SK-N-SH (cell line): ENCODE results near the gene WBP1. TPM values are rescaled to one million over a fixed set of nuclear protein-coding genes. Genes with fewer than 3 reads are reported as not detected.
A peak's percentile ranks its signal among the peaks of the same experiment; 100 is the strongest.

Source experiments
- CTCF ChIA-PET: fragments of 300-600, 350-600 bp; formaldehyde crosslinking; extraction: SDS; loops from one replicate; lab custom pipeline; 2021; lab: Yijun Ruan, JAX
- POLR2A ChIA-PET: fragments of 350-600 bp; sonication (Branson Sonifier 250); formaldehyde crosslinking; extraction: SDS; loops from one replicate; lab custom pipeline; 2020; ENCODE audit warnings: antibody characterized with exemption, inconsistent platforms; lab: Yijun Ruan, JAX
- DNase-seq: peaks from one replicate; pipeline ENCODE4 v3.0.0; 2012
- H2AFZ ChIP-seq: fragments of 200-600 bp; sonication (generic); 2 replicates; pipeline ENCODE4 v1.8.1; 2016; ENCODE audit warnings: antibody characterized with exemption, mild to moderate bottlenecking, low read depth
- H3F3A ChIP-seq: fragments of 200-600 bp; sonication (generic); replicated peaks from 2 replicates; pipeline ENCODE3; 2016; ENCODE audit warnings: antibody characterized with exemption, mild to moderate bottlenecking; ENCODE audit not compliant: insufficient read depth
- H3K27ac ChIP-seq, 2 experiments: fragments of 200-500 bp in 1 of 2; fragments of 200-600 bp in 1 of 2; sonication (Bioruptor generic) in 1 of 2; sonication (generic), shearing (Covaris generic) in 1 of 2; 2 replicates each; pipeline versions ENCODE4 v1.5.1 to v1.6.1; 2014 to 2016; ENCODE audit warnings: low read depth in 2 of 2, inconsistent platforms in 1 of 2, low read length in 1 of 2, mild to moderate bottlenecking in 1 of 2, mixed read lengths in 1 of 2
- H3K27me3 ChIP-seq: fragments of 200-600 bp; sonication (generic), shearing (Covaris generic); 2 replicates; pipeline ENCODE4 v1.6.1; 2016; ENCODE audit warnings: mixed run types; ENCODE audit not compliant: insufficient read depth
- H3K36me3 ChIP-seq, 2 experiments: fragments of 200-500 bp in 1 of 2; fragments of 200-600 bp in 1 of 2; sonication (Bioruptor generic) in 1 of 2; sonication (generic) in 1 of 2; replicated peaks in 1 of 2; 2 replicates each; pipeline versions ENCODE3 to v1.5.1; 2014 to 2016; ENCODE audit warnings: low read length in 1 of 2, mild to moderate bottlenecking in 1 of 2; ENCODE audit not compliant: insufficient read depth in 2 of 2, control insufficient read depth in 1 of 2
- H3K4me1 ChIP-seq, 2 experiments: fragments of 200-500 bp in 1 of 2; fragments of 200-600 bp in 1 of 2; sonication (Bioruptor generic) in 1 of 2; sonication (generic), shearing (Covaris generic) in 1 of 2; 2 replicates each; pipeline versions ENCODE4 v1.5.1 to v1.6.1; 2014 to 2016; ENCODE audit warnings: low read depth in 1 of 2, low read length in 1 of 2, mixed run types in 1 of 2; ENCODE audit not compliant: insufficient read depth in 2 of 2, control insufficient read depth in 1 of 2
- H3K4me2 ChIP-seq: fragments of 200-600 bp; sonication (generic), shearing (Covaris generic); 2 replicates; pipeline ENCODE4 v1.6.1; 2017; ENCODE audit warnings: mixed run types
- H3K4me3 ChIP-seq, 2 experiments: fragments of 200-500 bp in 1 of 2; fragments of 200-600 bp in 1 of 2; sonication (Bioruptor generic) in 1 of 2; sonication (generic), shearing (Covaris generic) in 1 of 2; 2 replicates each; pipeline versions ENCODE4 v1.5.1 to v1.8.1; 2014 to 2016; ENCODE audit warnings: low read depth in 2 of 2, inconsistent platforms in 1 of 2, low read length in 1 of 2, mild to moderate bottlenecking in 1 of 2, mixed read lengths in 1 of 2, moderate library complexity in 1 of 2
- H3K79me2 ChIP-seq: fragments of 200-600 bp; sonication (generic); 2 replicates; pipeline ENCODE4 v1.8.1; 2017; ENCODE audit warnings: mild to moderate bottlenecking; ENCODE audit not compliant: insufficient read depth
- H3K9ac ChIP-seq: fragments of 200-600 bp; sonication (generic); 2 replicates; pipeline ENCODE4 v1.6.1; 2017; ENCODE audit warnings: mixed run types
- H3K9me2 ChIP-seq: fragments of 200-600 bp; sonication (generic); 2 replicates; pipeline ENCODE4 v1.6.1; 2017; ENCODE audit warnings: mixed run types
- H3K9me3 ChIP-seq: fragments of 200-600 bp; sonication (generic); 2 replicates; pipeline ENCODE4 v1.6.1; 2017; ENCODE audit warnings: mixed run types, mild to moderate bottlenecking, moderate library complexity
- H4K20me1 ChIP-seq: fragments of 200-600 bp; sonication (generic); 2 replicates; pipeline ENCODE4 v1.6.1; 2017; ENCODE audit warnings: mild to moderate bottlenecking, mixed run types; ENCODE audit not compliant: insufficient read depth
- CHD2 ChIP-seq: fragments of 150-350 bp; IDR thresholded peaks from 2 replicates; pipeline ENCODE4 v1.6.1; 2018; ENCODE audit warnings: low read length; ENCODE audit not compliant: partially characterized antibody
- ELF1 ChIP-seq: IDR thresholded peaks from 2 replicates; pipeline ENCODE4 v1.4.0; 2012
- EZH2phosphoT487 ChIP-seq: fragments of 200-600 bp; sonication (generic); IDR thresholded peaks from 2 replicates; pipeline ENCODE4 v1.6.1; 2017; ENCODE audit warnings: low read depth, mixed run types, mild to moderate bottlenecking, antibody characterized with exemption, moderate library complexity, borderline replicate concordance
- FOXJ3 ChIP-seq: sonication (generic); formaldehyde crosslinking; IDR thresholded peaks from 2 replicates; pipeline ENCODE4 v1.5.1; 2020; ENCODE audit warnings: mild to moderate bottlenecking, missing genetic modification reagents
- FOXM1 ChIP-seq: IDR thresholded peaks from 2 replicates; pipeline ENCODE4 v1.4.0; 2012; ENCODE audit warnings: low read depth, mild to moderate bottlenecking
- GABPA ChIP-seq: IDR thresholded peaks from 2 replicates; pipeline ENCODE4 v1.4.0; 2012; ENCODE audit warnings: low read depth, mild to moderate bottlenecking
- GATA2 ChIP-seq: sonication (generic); formaldehyde crosslinking; IDR thresholded peaks from 2 replicates; pipeline ENCODE4 v1.5.0; 2020; ENCODE audit warnings: mild to moderate bottlenecking, missing genetic modification reagents
- MAX ChIP-seq: IDR thresholded peaks from 2 replicates; pipeline ENCODE4 v1.4.0; 2012; ENCODE audit warnings: low read depth
- MXI1 ChIP-seq: IDR thresholded peaks from 2 replicates; pipeline ENCODE4 v1.6.1; 2012; ENCODE audit warnings: mild to moderate bottlenecking, low read depth, low read length, improper control_type of control experiment
- NRF1 ChIP-seq: IDR thresholded peaks from 2 replicates; pipeline ENCODE4 v1.6.1; 2012; ENCODE audit warnings: low read depth, mild to moderate bottlenecking, low read length
- POLR2AphosphoS5 ChIP-seq: IDR thresholded peaks from 2 replicates; pipeline ENCODE4 v1.6.1; 2012; ENCODE audit warnings: low read depth, low read length
- REST ChIP-seq: IDR thresholded peaks from 2 replicates; pipeline ENCODE4 v1.6.1; 2012; ENCODE audit warnings: mild to moderate bottlenecking, low read depth, low read length, moderate library complexity
- RFX5 ChIP-seq: IDR thresholded peaks from 2 replicates; pipeline ENCODE4 v1.6.1; 2012; ENCODE audit warnings: mild to moderate bottlenecking, improper control_type of control experiment, low read length
- RXRA ChIP-seq: IDR thresholded peaks from 2 replicates; pipeline ENCODE4 v1.4.0; 2012; ENCODE audit warnings: low read depth, mild to moderate bottlenecking, borderline replicate concordance
- SIN3A ChIP-seq: IDR thresholded peaks from 2 replicates; pipeline ENCODE4 v1.6.1; 2012; ENCODE audit warnings: low read depth, mild to moderate bottlenecking, low read length, moderate library complexity, borderline replicate concordance
- SMC3 ChIP-seq: IDR thresholded peaks from 2 replicates; pipeline ENCODE4 v1.6.1; 2012; ENCODE audit warnings: low read depth, low read length, improper control_type of control experiment
- TAF1 ChIP-seq: IDR thresholded peaks from 2 replicates; pipeline ENCODE4 v1.6.1; 2012; ENCODE audit warnings: low read depth, mild to moderate bottlenecking, low read length, moderate library complexity, borderline replicate concordance
- TCF12 ChIP-seq: IDR thresholded peaks from 2 replicates; pipeline ENCODE4 v1.4.0; 2012
- TEAD4 ChIP-seq: IDR thresholded peaks from 2 replicates; pipeline ENCODE4 v1.4.0; 2012; ENCODE audit warnings: mild to moderate bottlenecking, borderline replicate concordance; ENCODE audit not compliant: insufficient read depth
- USF2 ChIP-seq: fragments of 150-350 bp; IDR thresholded peaks from 2 replicates; pipeline ENCODE4 v1.6.1; 2017; ENCODE audit warnings: antibody characterized with exemption, low read length, low read depth, borderline replicate concordance
- YY1 ChIP-seq: IDR thresholded peaks from 2 replicates; pipeline ENCODE4 v1.4.0; 2012; ENCODE audit warnings: low read depth, mild to moderate bottlenecking
- ZBTB33 ChIP-seq: IDR thresholded peaks from 2 replicates; pipeline ENCODE4 v1.4.0; 2012; ENCODE audit warnings: low read depth, borderline replicate concordance
- WGBS: methylation state at CpG from one replicate; pipeline ENCODE4 v1.1.6; 2017; ENCODE audit warnings: low lambda C conversion rate; 5-methylcytosine and 5-hydroxymethylcytosine counted together
- polyA plus RNA-seq, 3 experiments: library from polyadenylated mRNA; depleted of rRNA; stranded (reverse); fragments of >200 nt; gene quantifications; 2 replicates each; pipeline ENCODE4 v1.2.3, GENCODE V29; 2012

Gene WBP1
- polyA plus RNA-seq, 1 of the 3 experiments (the other 2 are of a cell fraction): 184 TPM

GRCh38 chr2:74457549-74458131, 598 bp upstream of the WBP1 start:
- Histone ChIP-seq H3F3A (peaks cover 13% of the 10 kb centered on the region), H3K4me3 (peak overlapping the region; percentile 68 to 70), H3K4me1 (peaks cover 14 to 31% of the 10 kb centered on the region in 2 experiments; a peak in 3 of 4 replicates), H3K79me2 (peaks cover 29% of the 10 kb centered on the region), H3K4me2 (peak overlapping the region; percentile 95), H2AFZ (peak overlapping the region; percentile 60), H3K9me2 (no peaks in the 10 kb centered on the region), H3K27me3 (no peaks in the 10 kb centered on the region), H3K9me3 (no peaks in the 10 kb centered on the region), H3K27ac (peak overlapping the region; percentile 69 to 99; a peak in 3 of 4 replicates), H3K36me3 (peaks cover 0 to 27% of the 10 kb centered on the region in 2 experiments), H4K20me1 (no peaks in the 10 kb centered on the region), H3K9ac (peak overlapping the region; percentile 68)
- peak; percentile 76 for DNase-seq
- POLR2A ChIA-PET: interaction anchor here (1.0 to 5.9 kb wide), 15 partner anchors 7 to 96 kb away, joined by 3 to 60 read pairs (median 5); partner anchors contain the start of genes AUP1, C2orf81, CCDC142 and HTRA2
- TF ChIP-seq MXI1: no peak; the same call in 1 of the 2 replicates
- peak; percentile 59 for TF ChIP-seq POLR2AphosphoS5
- TF ChIP-seq RFX5: no peak
- TF ChIP-seq ELF1: peak; percentile 21; the same call in 1 of the 2 replicates
- no peak for TF ChIP-seq TEAD4
- no peak for TF ChIP-seq SMC3
- 0 out of 2 replicates have a peak, but pooled peaks have one; percentile 29 for TF ChIP-seq GABPA
- TF ChIP-seq YY1: no peak
- 0 out of 2 replicates have a peak, but pooled peaks have one; percentile 7 for TF ChIP-seq TAF1
- 0 out of 2 replicates have a peak, but pooled peaks have one; percentile 38 for TF ChIP-seq ZBTB33
- TF ChIP-seq SIN3A: no peak
- TF ChIP-seq FOXJ3: no peak
- no peak for TF ChIP-seq GATA2
- TF ChIP-seq CHD2: no peak
- no peak for TF ChIP-seq REST
- TF ChIP-seq RXRA: no peak
- no peak for TF ChIP-seq USF2
- no peak for TF ChIP-seq NRF1
- TF ChIP-seq MAX: no peak
- TF ChIP-seq TCF12: peak; percentile 33; the same call in 1 of the 2 replicates
- TF ChIP-seq EZH2phosphoT487: no peak
- TF ChIP-seq FOXM1: no peak
- WGBS: 1% methylated on average over 30 of the region's 46 CpGs
- CTCF ChIA-PET: interaction anchor here (0.5 to 2.8 kb wide), 10 partner anchors 9 to 208 kb away, joined by 3 to 10 read pairs (median 4); partner anchors contain the start of genes CCDC142, PCGF1 and TTC31
